ENCODE data around the gene MYF6. TPM values are rescaled to one million over a fixed set of nuclear protein-coding genes. Genes with fewer than 3 reads are reported as not detected.

The MYF6 gene
- total and polyA plus RNA-seq, 2 donors from 2014 or later: not detected

GRCh38 chr12:80756875-80757274, 49.4 kb downstream of the MYF6 start:
- no peak overlapping the region for H3K9ac ChIP-seq (ENCODE audit: low read length in 3 of 3)
- H3K27me3 ChIP-seq (ENCODE audit: control insufficient read depth, insufficient read depth, low read length): no peaks in the 10 kb centered on the region
- H3K9me3 ChIP-seq (ENCODE audit: control insufficient read depth in 2 of 3, insufficient read depth in 1 of 3, low read length in 3 of 3): no peaks in the 10 kb centered on the region
- FAIRE-seq (no peak), DNase-seq (no peak)
- no peak overlapping the region for H3K27ac ChIP-seq (ENCODE audit: low read depth in 2 of 2, low read length in 2 of 2)
- H3K4me1 ChIP-seq (ENCODE audit: control insufficient read depth in 2 of 3, insufficient read depth in 2 of 3, low read depth in 1 of 3, low read length in 3 of 3): no peaks in the 10 kb centered on the region
- intact Hi-C loops (cut with DNase I): no loop called here
- H3K36me3 ChIP-seq (ENCODE audit: control insufficient read depth in 2 of 3, insufficient read depth in 3 of 3, low read length in 3 of 3): no peaks in the 10 kb centered on the region
- no peak for TF ChIP-seq CTCF (IDR thresholded peaks at IDR 0.05; ENCODE audit: borderline replicate concordance, extremely low read depth, insufficient read depth)
- H3K4me3 ChIP-seq (ENCODE audit: low read length in 3 of 3): no peak overlapping the region

Other genes with a start within 250 kb of the MYF6 start
- gene MYF5, start 9.3 kb downstream of the MYF6 start, total RNA-seq: not detected
- gene MYF5, start 9.3 kb downstream of the MYF6 start, polyA plus RNA-seq (ENCODE audit: insufficient read depth, low read depth, low replicate concordance): not detected
- gene LIN7A, start 230.3 kb downstream of the MYF6 start, total RNA-seq: 9.7 TPM
- gene LIN7A, start 230.3 kb downstream of the MYF6 start, polyA plus RNA-seq (ENCODE audit: insufficient read depth, low read depth, low replicate concordance): 9.9 TPM